Breast epithelium (tissue), 3 donors: ENCODE data around the gene KLHL29.

Experiments used
- POLR2A ChIP-seq: fragments of 450-650 bp; IDR thresholded peaks from one replicate; pipeline ENCODE4 v1.6.1; 2016; ENCODE audit warnings: antibody characterized with exemption, mild to moderate bottlenecking, moderate library complexity
- POLR2AphosphoS5 ChIP-seq, 3 donors: sonication (generic); formaldehyde crosslinking; IDR thresholded peaks; one replicate each; pipeline ENCODE4 v1.6.1; 2017; ENCODE audit warnings: antibody characterized with exemption in 3 of 3
- TF ChIP-seq, protein P1 (sequence below), 3 donors: fragments of 450-650 bp; IDR thresholded peaks; one replicate each; pipeline ENCODE4 v1.5.1; 2016 to 2017; ENCODE audit warnings: antibody characterized with exemption in 3 of 3, mild to moderate bottlenecking in 3 of 3, moderate library complexity in 3 of 3

DNA sequence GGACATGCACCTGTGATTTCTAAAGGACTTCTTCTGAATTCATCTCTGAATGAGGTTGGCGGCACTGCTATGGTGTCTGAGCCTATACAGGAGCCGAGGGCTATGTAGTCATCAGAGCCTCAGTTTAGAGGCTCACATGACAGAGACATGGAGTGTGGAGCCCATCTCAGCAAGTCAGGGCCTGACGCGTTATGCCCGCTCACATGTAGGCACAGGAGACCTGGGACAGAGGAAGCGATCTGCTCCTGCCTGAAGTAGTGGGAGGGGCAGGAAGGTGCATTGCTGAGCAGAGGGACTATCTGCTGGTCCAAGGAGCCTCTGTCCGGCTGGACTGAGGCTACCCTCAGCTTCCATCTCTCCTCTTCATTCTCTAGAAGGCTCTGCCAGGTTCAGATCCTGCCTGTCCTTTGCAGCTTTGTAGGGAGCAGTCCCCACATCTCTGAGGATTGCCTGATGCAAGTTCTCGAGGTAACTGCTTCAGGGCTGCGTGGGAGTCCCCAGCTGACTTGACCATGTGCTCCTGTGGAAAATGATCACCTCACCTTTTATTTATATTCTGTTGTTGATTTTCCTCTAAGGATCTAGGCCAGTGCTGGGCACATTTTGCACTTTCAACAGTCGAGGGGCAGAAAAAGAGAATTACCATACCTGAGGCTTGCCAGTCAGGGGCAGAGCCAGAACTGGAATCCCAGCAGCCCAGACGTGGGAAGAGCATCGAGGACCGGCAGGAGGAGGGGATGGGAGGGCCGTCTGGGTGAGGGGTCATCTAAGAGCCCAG lies 16.6 kb downstream of the KLHL29 start:
- TF ChIP-seq, protein P1, sequence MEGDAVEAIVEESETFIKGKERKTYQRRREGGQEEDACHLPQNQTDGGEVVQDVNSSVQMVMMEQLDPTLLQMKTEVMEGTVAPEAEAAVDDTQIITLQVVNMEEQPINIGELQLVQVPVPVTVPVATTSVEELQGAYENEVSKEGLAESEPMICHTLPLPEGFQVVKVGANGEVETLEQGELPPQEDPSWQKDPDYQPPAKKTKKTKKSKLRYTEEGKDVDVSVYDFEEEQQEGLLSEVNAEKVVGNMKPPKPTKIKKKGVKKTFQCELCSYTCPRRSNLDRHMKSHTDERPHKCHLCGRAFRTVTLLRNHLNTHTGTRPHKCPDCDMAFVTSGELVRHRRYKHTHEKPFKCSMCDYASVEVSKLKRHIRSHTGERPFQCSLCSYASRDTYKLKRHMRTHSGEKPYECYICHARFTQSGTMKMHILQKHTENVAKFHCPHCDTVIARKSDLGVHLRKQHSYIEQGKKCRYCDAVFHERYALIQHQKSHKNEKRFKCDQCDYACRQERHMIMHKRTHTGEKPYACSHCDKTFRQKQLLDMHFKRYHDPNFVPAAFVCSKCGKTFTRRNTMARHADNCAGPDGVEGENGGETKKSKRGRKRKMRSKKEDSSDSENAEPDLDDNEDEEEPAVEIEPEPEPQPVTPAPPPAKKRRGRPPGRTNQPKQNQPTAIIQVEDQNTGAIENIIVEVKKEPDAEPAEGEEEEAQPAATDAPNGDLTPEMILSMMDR (IDR thresholded peaks at IDR 0.05), result no peak
- TF ChIP-seq POLR2A (no peak), POLR2AphosphoS5 (IDR thresholded peaks at IDR 0.05) (no peak)
